Keratinocyte (primary cell): ENCODE results near the gene ASB15. TPM values are rescaled to one million over a fixed set of nuclear protein-coding genes. Genes with fewer than 3 reads are reported as not detected.

Source experiments
- DNase-seq: peaks from one replicate; pipeline ENCODE4 v3.0.0-alpha.2; 2011; ENCODE audit warnings: low read depth, missing footprints, low spot score
- FAIRE-seq: peaks from 2 replicates; lab custom pipeline; 2011; peaks lifted over from hg19 to GRCh38; lab: Jason Lieb, UNC
- H2AFZ ChIP-seq: 2 replicates; pipeline ENCODE4 v1.6.0; 2012; ENCODE audit warnings: low read length, control low read depth, inconsistent platforms; ENCODE audit not compliant: control insufficient read depth
- H3K27ac ChIP-seq: 2 replicates; pipeline ENCODE4 v1.5.1; 2011; ENCODE audit warnings: low read length; ENCODE audit not compliant: control insufficient read depth, insufficient read depth
- H3K27me3 ChIP-seq: 3 replicates; pipeline ENCODE4 v1.6.0; 2011; ENCODE audit warnings: low read length; ENCODE audit not compliant: control insufficient read depth, insufficient read depth; ENCODE audit errors: extremely low read depth
- H3K36me3 ChIP-seq, 2 experiments: 2 replicates in 1 of 2; 3 replicates in 1 of 2; pipeline ENCODE4 v1.5.1; 2011; ENCODE audit warnings: low read length in 2 of 2, mild to moderate bottlenecking in 1 of 2; ENCODE audit not compliant: control insufficient read depth in 2 of 2, insufficient read depth in 2 of 2; ENCODE audit errors: extremely low read depth in 1 of 2
- H3K4me1 ChIP-seq: 3 replicates; pipeline ENCODE4 v1.5.1; 2011; ENCODE audit warnings: low read length; ENCODE audit not compliant: control insufficient read depth, insufficient read depth; ENCODE audit errors: extremely low read depth
- H3K4me2 ChIP-seq: 3 replicates; pipeline ENCODE4 v1.6.0; 2011; ENCODE audit warnings: low read depth, low read length; ENCODE audit not compliant: control insufficient read depth, insufficient read depth; ENCODE audit errors: extremely low read depth
- H3K4me3 ChIP-seq, 3 experiments: fragments of 200-600 bp in 1 of 3; sonication (generic) in 1 of 3; 2 replicates in 2 of 3; 3 replicates in 1 of 3; pipeline ENCODE4 v1.5.1; 2011 to 2016; ENCODE audit warnings: low read length in 3 of 3, mild to moderate bottlenecking in 3 of 3, control low read depth in 2 of 3, inconsistent platforms in 1 of 3, low read depth in 1 of 3, mixed read lengths in 1 of 3, mixed run types in 1 of 3, moderate library complexity in 1 of 3; ENCODE audit not compliant: control insufficient read depth in 2 of 3, insufficient read depth in 2 of 3; ENCODE audit errors: extremely low read depth in 1 of 3
- H3K79me2 ChIP-seq: 2 replicates; pipeline ENCODE4 v1.6.0; 2012; ENCODE audit warnings: low read length; ENCODE audit not compliant: control insufficient read depth, insufficient read depth
- H3K9ac ChIP-seq: 3 replicates; pipeline ENCODE4 v1.6.0; 2011; ENCODE audit warnings: low read length; ENCODE audit not compliant: control insufficient read depth, insufficient read depth; ENCODE audit errors: extremely low read depth
- H3K9me1 ChIP-seq: 3 replicates; pipeline ENCODE4 v1.6.0; 2011; ENCODE audit warnings: low read length; ENCODE audit not compliant: control insufficient read depth, insufficient read depth; ENCODE audit errors: extremely low read depth
- H3K9me3 ChIP-seq: 2 replicates; pipeline ENCODE4 v1.5.1; 2012; ENCODE audit warnings: low read depth, low read length; ENCODE audit not compliant: control insufficient read depth
- H4K20me1 ChIP-seq: 3 replicates; pipeline ENCODE4 v1.6.0; 2011; ENCODE audit warnings: low read length; ENCODE audit not compliant: control insufficient read depth, insufficient read depth; ENCODE audit errors: extremely low read depth
- CTCF ChIP-seq, 3 experiments: IDR thresholded peaks in 1 of 3; conservative IDR thresholded peaks in 1 of 3; optimal IDR thresholded peaks in 1 of 3; 2 replicates in 2 of 3; 3 replicates in 1 of 3; pipeline versions ENCODE3 to v1.5.1; 2011; ENCODE audit warnings: low read length in 3 of 3, mild to moderate bottlenecking in 3 of 3, moderate library complexity in 2 of 3, control low read depth in 1 of 3, inconsistent platforms in 1 of 3; ENCODE audit not compliant: insufficient read depth in 2 of 3; ENCODE audit errors: extremely low read depth in 1 of 3
- EZH2 ChIP-seq: IDR thresholded peaks from one replicate; pipeline ENCODE4 v1.6.1; 2012; ENCODE audit warnings: inconsistent platforms, mild to moderate bottlenecking, low read length, moderate library complexity
- dilution Hi-C: fragments of 300-500 bp; cut with MboI; formaldehyde crosslinking; loops from one replicate; pipeline ENCODE4 v1.7.0; 2020; ENCODE audit warnings: low sequenced_read_pairs; ENCODE audit not compliant: extremely low pct_ligation_motif_present
- polyA plus RNA-seq, 5 experiments: library from polyadenylated mRNA; depleted of rRNA in 3 of 5; stranded (reverse) in 3 of 5; stranded (forward) in 1 of 5; unstranded in 1 of 5; fragments of >200 nt; gene quantifications; 1 replicate in 1 of 5; 2 replicates in 3 of 5; 3 replicates in 1 of 5; pipeline versions ENCODE4 v1.2.1 to v1.2.3, GENCODE V29; 2011 to 2012; ENCODE audit warnings: missing spikeins in 2 of 5, low read depth in 1 of 5, low replicate concordance in 1 of 5

The ASB15 gene
- polyA plus RNA-seq, 1 donor (not counting 4 experiments of a cell fraction or from before 2014, with no cell fraction given), result not detected

GRCh38 chr7:123579416-123579815 is 22.2 kb upstream of the ASB15 start:
- H3K4me3 ChIP-seq, result no peak overlapping the region
- no peaks in the 10 kb centered on the region for H4K20me1 ChIP-seq
- H3K9me1 ChIP-seq, result no peaks in the 10 kb centered on the region
- no peak overlapping the region for H3K27ac ChIP-seq
- no peaks in the 10 kb centered on the region for H3K27me3 ChIP-seq
- no peak for FAIRE-seq
- H3K79me2 ChIP-seq, result no peaks in the 10 kb centered on the region
- H3K4me2 ChIP-seq, result no peak overlapping the region
- H3K36me3 ChIP-seq, result no peaks in the 10 kb centered on the region
- dilution Hi-C loops, result no loop called here
- no peak for DNase-seq
- no peak overlapping the region for H2AFZ ChIP-seq
- peaks cover 4% of the 10 kb centered on the region for H3K4me1 ChIP-seq
- H3K9ac ChIP-seq, result no peak overlapping the region
- no peaks in the 10 kb centered on the region for H3K9me3 ChIP-seq
- TF ChIP-seq CTCF (optimal IDR thresholded peaks at IDR 0.05 in 1 of 3, IDR thresholded peaks at IDR 0.05 in 1 of 3, conservative IDR thresholded peaks at IDR 0.05 in 1 of 3; ENCODE audit: extremely low read depth in 1 of 3, insufficient read depth in 2 of 3, low read length in 3 of 3) (no peak), EZH2 (no peak)

GRCh38 chr7:123580406-123581161 is 21.0 kb upstream of the ASB15 start:
- no peak overlapping the region for H3K27ac ChIP-seq
- no peaks in the 10 kb centered on the region for H3K9me1 ChIP-seq
- H3K36me3 ChIP-seq, result no peaks in the 10 kb centered on the region
- no peaks in the 10 kb centered on the region for H3K9me3 ChIP-seq
- FAIRE-seq, result peak; percentile 95
- H3K9ac ChIP-seq, result no peak overlapping the region
- no peaks in the 10 kb centered on the region for H4K20me1 ChIP-seq
- no peak for DNase-seq
- peaks cover 4% of the 10 kb centered on the region for H3K4me1 ChIP-seq
- no peak overlapping the region for H3K4me3 ChIP-seq
- TF ChIP-seq CTCF (optimal IDR thresholded peaks at IDR 0.05 in 1 of 3, IDR thresholded peaks at IDR 0.05 in 1 of 3, conservative IDR thresholded peaks at IDR 0.05 in 1 of 3; ENCODE audit: extremely low read depth in 1 of 3, insufficient read depth in 2 of 3, low read length in 3 of 3), result peak; percentile 83 to 90 (median 84)
- no peak for TF ChIP-seq EZH2
- H3K27me3 ChIP-seq, result no peaks in the 10 kb centered on the region
- peak overlapping the region; percentile 95 for H2AFZ ChIP-seq
- H3K4me2 ChIP-seq, result peak overlapping the region; percentile 69
- dilution Hi-C loops, result no loop called here
- H3K79me2 ChIP-seq, result no peaks in the 10 kb centered on the region
